Measurements from ENCODE around the gene TUT7. TPM values are rescaled to one million over a fixed set of nuclear protein-coding genes. Genes with fewer than 3 reads are reported as not detected.
A peak's percentile ranks its signal among the peaks of the same experiment; 100 is the strongest.

TUT7 gene
- total and polyA plus RNA-seq, 10 of the 15 experiments (the other 5 are each of a cell fraction or from before 2014, with no cell fraction given), result 10.0 to 49.8 (median 30.4) TPM

DNA sequence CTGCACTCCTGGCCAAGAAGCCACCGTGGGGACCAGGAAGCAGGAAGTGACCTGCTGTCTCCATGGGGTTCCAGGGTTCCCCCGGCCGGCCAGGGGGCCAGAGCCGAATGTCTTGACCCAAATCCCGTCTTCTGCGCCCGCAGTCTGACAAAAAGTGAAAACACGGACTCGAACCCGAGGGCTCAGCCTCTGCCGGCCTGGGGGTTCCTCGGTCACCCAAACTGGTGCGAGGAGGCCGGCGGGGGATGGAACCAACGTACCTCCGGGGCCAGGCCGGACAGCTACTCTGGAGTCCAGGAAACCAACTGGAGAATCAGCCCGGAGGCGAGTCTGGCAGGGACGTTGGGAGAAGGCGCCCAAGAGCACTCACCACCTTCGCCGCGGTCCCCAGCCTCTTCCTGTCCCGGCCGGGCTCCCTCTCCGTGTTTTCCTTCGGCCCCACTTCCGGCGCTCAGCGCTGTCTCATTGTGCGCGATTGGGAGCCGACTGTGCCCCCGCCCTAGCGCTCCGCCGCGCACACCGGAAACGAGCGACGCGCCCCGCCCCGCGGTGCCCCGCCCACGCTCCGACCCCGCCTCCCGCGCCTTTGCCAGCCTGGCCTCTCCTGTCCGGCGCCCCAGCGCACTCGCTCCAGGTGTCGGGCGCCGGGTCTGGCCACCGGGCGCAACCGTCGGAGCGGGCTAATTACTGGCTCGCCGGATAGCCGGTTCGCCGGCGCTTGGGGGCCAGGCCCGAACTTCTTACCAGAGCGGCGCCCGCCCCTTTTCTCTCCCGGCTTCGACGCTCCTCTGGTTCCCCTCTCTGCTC, at the start of gene TUT7 (continued):
- TF ChIP-seq BHLHE40 (IDR thresholded peaks at IDR 0.05; ENCODE audit: borderline replicate concordance in 1 of 2, low read depth in 2 of 2, low read length in 1 of 2), result peak in 1 of 2 experiments; percentile 50; a peak in 2 of 4 replicates
- TF ChIP-seq LARP7 (IDR thresholded peaks at IDR 0.05), result peak; percentile 76
- TF ChIP-seq PAX5 (IDR thresholded peaks at IDR 0.05; ENCODE audit: borderline replicate concordance, low read depth, low read length), result peak; percentile 31; the same call in 1 of the 2 replicates
- 0 out of 2 replicates have a peak, but pooled peaks have one; percentile 14 for TF ChIP-seq MTA2 (IDR thresholded peaks at IDR 0.05; ENCODE audit: low read depth)
- peak; percentile 68; the same call in 1 of the 2 replicates for TF ChIP-seq ASH2L (IDR thresholded peaks at IDR 0.05; ENCODE audit: borderline replicate concordance, low read depth)
- peak; percentile 90 for TF ChIP-seq CREM (IDR thresholded peaks at IDR 0.05; ENCODE audit: low read depth)
- 0 out of 2 replicates have a peak, but pooled peaks have one; percentile 23 for TF ChIP-seq FOXM1 (IDR thresholded peaks at IDR 0.05; ENCODE audit: low read depth, low read length)
- no peak for TF ChIP-seq NRF1 (conservative IDR thresholded peaks at IDR 0.05; ENCODE audit: low read depth, low read length)
- peak; percentile 69; the same call in 1 of the 2 replicates for TF ChIP-seq ZSCAN29 (IDR thresholded peaks at IDR 0.05)
- peak; percentile 58; the same call in 1 of the 2 replicates for TF ChIP-seq DPF2 (IDR thresholded peaks at IDR 0.05)
- no peak for TF ChIP-seq JUNB (IDR thresholded peaks at IDR 0.05)
- TF ChIP-seq HCFC1 (IDR thresholded peaks at IDR 0.05; ENCODE audit: low read length), result peak; percentile 62
- TF ChIP-seq SUZ12 (IDR thresholded peaks at IDR 0.05; ENCODE audit: unreplicated experiment), result no peak
- no peak for TF ChIP-seq BRCA1 (IDR thresholded peaks at IDR 0.05; ENCODE audit: low read depth, low read length)
- TF ChIP-seq CEBPB (IDR thresholded peaks at IDR 0.05; ENCODE audit: borderline replicate concordance in 1 of 2, low read depth in 2 of 2, low read length in 2 of 2), result no peak
- no peak for TF ChIP-seq NR2C1 (IDR thresholded peaks at IDR 0.05)
- TF ChIP-seq CHD1 (IDR thresholded peaks at IDR 0.05; ENCODE audit: low read depth, low read length), result peak; percentile 62; the same call in 1 of the 2 replicates
- no peak for TF ChIP-seq STAT3 (IDR thresholded peaks at IDR 0.05; ENCODE audit: low read depth, low read length)
- TF ChIP-seq CBX3 (IDR thresholded peaks at IDR 0.05; ENCODE audit: borderline replicate concordance, low read depth), result no peak
- no peak for TF ChIP-seq SPI1 (IDR thresholded peaks at IDR 0.05; ENCODE audit: borderline replicate concordance, insufficient read depth, low read depth, low read length)
- TF ChIP-seq ETV6 (conservative IDR thresholded peaks at IDR 0.05 in 1 of 2, IDR thresholded peaks at IDR 0.05 in 1 of 2; ENCODE audit: borderline replicate concordance in 1 of 2, low read depth in 1 of 2), result peak in 1 of 2 experiments; percentile 62; a peak in 1 of 4 replicates
- TF ChIP-seq RB1 (IDR thresholded peaks at IDR 0.05; ENCODE audit: borderline replicate concordance), result no peak
- TF ChIP-seq NBN (IDR thresholded peaks at IDR 0.05), result peak; percentile 92
- no peak for TF ChIP-seq NR2C2 (IDR thresholded peaks at IDR 0.05; ENCODE audit: borderline replicate concordance, control insufficient read depth, insufficient read length, low read depth)
- peak in 1 of 2 experiments; percentile 70; a peak in 1 of 4 replicates for TF ChIP-seq SRF (IDR thresholded peaks at IDR 0.05; ENCODE audit: low read depth in 2 of 2, low read length in 2 of 2)
- peak; percentile 93 for TF ChIP-seq IKZF1 (conservative IDR thresholded peaks at IDR 0.05)
- TF ChIP-seq SREBF1 (IDR thresholded peaks at IDR 0.05; ENCODE audit: low read length), result no peak
- TF ChIP-seq NFXL1 (IDR thresholded peaks at IDR 0.05; ENCODE audit: borderline replicate concordance), result no peak
- no peak for TF ChIP-seq BCL11A (IDR thresholded peaks at IDR 0.05; ENCODE audit: low read depth, low read length)
- TF ChIP-seq, protein P1, sequence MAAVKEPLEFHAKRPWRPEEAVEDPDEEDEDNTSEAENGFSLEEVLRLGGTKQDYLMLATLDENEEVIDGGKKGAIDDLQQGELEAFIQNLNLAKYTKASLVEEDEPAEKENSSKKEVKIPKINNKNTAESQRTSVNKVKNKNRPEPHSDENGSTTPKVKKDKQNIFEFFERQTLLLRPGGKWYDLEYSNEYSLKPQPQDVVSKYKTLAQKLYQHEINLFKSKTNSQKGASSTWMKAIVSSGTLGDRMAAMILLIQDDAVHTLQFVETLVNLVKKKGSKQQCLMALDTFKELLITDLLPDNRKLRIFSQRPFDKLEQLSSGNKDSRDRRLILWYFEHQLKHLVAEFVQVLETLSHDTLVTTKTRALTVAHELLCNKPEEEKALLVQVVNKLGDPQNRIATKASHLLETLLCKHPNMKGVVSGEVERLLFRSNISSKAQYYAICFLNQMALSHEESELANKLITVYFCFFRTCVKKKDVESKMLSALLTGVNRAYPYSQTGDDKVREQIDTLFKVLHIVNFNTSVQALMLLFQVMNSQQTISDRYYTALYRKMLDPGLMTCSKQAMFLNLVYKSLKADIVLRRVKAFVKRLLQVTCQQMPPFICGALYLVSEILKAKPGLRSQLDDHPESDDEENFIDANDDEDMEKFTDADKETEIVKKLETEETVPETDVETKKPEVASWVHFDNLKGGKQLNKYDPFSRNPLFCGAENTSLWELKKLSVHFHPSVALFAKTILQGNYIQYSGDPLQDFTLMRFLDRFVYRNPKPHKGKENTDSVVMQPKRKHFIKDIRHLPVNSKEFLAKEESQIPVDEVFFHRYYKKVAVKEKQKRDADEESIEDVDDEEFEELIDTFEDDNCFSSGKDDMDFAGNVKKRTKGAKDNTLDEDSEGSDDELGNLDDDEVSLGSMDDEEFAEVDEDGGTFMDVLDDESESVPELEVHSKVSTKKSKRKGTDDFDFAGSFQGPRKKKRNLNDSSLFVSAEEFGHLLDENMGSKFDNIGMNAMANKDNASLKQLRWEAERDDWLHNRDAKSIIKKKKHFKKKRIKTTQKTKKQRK (IDR thresholded peaks at IDR 0.05; ENCODE audit: low read depth, low read length), result no peak
